Fibroblast of mammary gland (primary cell): ENCODE measurements around the gene AKT1.
"Not testable (repeated sequence)": the region's sequence is repeated elsewhere in the genome, so short reads cannot be mapped to it uniquely, and the experiment has no call there.

Experiments used
- DNase-seq: peaks from one replicate; pipeline ENCODE4 v3.0.0-alpha.2; 2010; ENCODE audit warnings: low read depth
- H3K4me3 ChIP-seq: 2 replicates; pipeline ENCODE4 v1.5.1; 2011; ENCODE audit warnings: low read depth, mild to moderate bottlenecking, low read length, moderate library complexity; ENCODE audit not compliant: control insufficient read depth
- CTCF ChIP-seq: conservative IDR thresholded peaks from 2 replicates; pipeline ENCODE4 v1.5.1; 2011; ENCODE audit warnings: low read depth, low read length, inconsistent platforms; ENCODE audit not compliant: control insufficient read depth, insufficient read depth

The AKT1 gene

DNA sequence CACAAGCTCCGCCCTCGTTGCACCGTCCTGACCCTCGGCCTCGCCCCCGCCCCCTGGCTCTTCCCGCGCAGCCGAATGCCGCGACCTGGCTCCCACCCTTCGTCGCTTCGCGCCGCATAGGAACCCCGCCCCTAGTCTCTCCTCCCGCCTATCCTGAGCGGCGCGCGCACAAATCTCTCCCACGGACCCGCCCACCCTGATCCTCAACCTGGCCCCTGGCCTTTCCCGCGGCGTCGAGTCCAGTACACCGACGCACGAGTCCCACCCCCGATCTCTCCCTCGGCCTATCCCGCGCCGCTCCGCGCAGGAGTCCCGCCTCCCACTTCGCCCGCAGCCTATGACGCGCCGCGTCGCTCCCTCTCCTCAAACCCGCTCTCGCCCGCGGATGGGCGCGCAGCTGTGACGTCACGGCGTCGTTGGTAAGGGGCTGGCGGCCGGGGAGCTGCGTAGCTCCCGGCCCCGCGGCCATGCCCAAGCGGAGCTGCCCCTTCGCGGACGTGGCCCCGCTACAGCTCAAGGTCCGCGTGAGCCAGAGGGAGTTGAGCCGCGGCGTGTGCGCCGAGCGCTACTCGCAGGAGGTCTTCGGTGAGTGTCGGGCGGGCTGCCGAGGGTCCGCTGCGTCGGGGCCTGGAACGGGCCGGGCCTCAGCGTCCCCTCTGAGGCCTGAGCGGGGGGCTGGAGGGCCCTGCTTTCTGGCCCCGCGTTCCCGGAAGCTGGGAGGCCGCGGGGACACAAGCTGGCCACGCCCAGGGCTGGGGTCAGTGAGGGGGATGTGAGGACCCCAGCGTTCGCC lies 42.6 kb downstream of the AKT1 start, which contains the start of gene SIVA1:
TSS of gene SIVA1 (plus strand) at position 413 of the 793 bp plus-strand sequence. CDS start at position 468, 55 bp downstream.
- no peak for TF ChIP-seq CTCF
- peak; percentile 99 for DNase-seq
- peak within 1 kb of the TSS; percentile 81 for H3K4me3 ChIP-seq

- no peak for TF ChIP-seq CTCF
- H3K4me3 ChIP-seq: peak overlapping the region; percentile 55
- no peak for DNase-seq
Observed at GRCh38 chr14:104752423-104752734, 43.2 kb downstream of the AKT1 start.

- H3K4me3 ChIP-seq: peak overlapping the region; percentile 55
- no peak for TF ChIP-seq CTCF
- no peak for DNase-seq
Observed at GRCh38 chr14:104751539-104752422, 43.8 kb downstream of the AKT1 start.

DNA sequence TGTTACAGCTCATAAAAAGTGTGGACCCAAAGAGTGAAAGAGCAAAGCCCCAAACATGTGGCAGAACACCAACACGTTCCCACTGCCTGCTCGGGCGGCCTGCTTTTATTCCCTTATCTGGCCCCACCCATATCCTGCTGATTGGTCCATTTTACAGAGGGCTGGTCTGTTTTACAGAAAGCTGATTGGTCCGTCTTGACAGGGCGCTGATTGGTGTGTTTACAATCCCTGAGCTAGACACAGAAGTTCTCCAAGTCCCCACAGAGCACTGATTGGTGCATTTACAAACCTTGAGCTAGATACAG lies 44.8 kb downstream of the AKT1 start:
- H3K4me3 ChIP-seq, DNase-seq: not testable (repeated sequence)

DNA sequence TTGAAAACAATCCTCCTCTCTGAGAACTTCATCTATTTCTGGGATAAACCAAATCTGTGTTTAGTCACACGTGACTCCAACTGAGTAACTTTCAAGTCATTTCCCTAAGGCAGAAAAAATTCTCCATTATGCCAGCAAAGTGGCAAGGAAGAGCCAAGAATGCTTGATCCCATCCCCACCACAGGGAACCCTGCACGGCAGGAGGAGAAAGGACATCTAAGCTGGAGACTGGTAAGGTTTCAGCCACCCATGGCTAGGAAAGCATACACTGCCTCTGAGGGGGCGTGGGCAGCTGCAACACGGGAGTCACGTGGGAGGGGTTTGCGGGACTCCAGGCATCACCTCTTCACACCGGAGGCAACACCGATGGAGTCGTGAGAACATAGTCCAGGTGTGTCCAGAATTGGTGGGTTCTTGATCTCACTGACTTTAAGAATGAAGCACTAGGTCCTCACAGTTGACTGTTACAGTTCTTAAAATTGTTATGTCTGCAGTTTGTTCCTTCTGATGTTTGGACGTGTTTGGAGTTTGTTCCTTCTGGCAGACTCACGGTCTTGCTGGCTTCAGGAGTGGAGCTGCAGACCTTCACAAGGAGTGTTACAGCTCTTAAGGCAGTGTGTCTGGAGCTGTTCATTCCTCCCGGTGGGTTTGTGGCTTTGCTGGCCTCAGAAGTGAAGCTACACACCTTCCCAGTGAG lies 45.3 kb downstream of the AKT1 start:
- DNase-seq: no peak
- TF ChIP-seq CTCF: no peak
- H3K4me3 ChIP-seq: no peak overlapping the region

- DNase-seq: peak; percentile 28
- no peak for TF ChIP-seq CTCF
- no peak overlapping the region for H3K4me3 ChIP-seq
Observed at GRCh38 chr14:104749111-104749649, 46.4 kb downstream of the AKT1 start.
